Stomach (tissue), 4 donors: ENCODE results near the gene NECAB3.

Experiments
- EP300 ChIP-seq: sonication (generic); formaldehyde crosslinking; IDR thresholded peaks from one replicate; pipeline ENCODE4 v1.6.1; 2017; ENCODE audit warnings: antibody characterized with exemption
- POLR2A ChIP-seq, 4 donors: fragments of 450-650 bp; IDR thresholded peaks; one replicate each; pipeline ENCODE4 v1.6.1; 2016; ENCODE audit warnings: antibody characterized with exemption in 4 of 4, control low read depth in 2 of 4, mild to moderate bottlenecking in 1 of 4, moderate library complexity in 1 of 4
- POLR2AphosphoS5 ChIP-seq, 3 donors: sonication (generic); formaldehyde crosslinking; IDR thresholded peaks; one replicate each; pipeline ENCODE4 v1.6.1; 2016; ENCODE audit warnings: antibody characterized with exemption in 3 of 3
- TF ChIP-seq, protein P1 (sequence below), 7 experiments: fragments of 450-650 bp in 4 of 7; fragments of 200-600 bp in 3 of 7; sonication (generic) in 3 of 7; IDR thresholded peaks; one replicate each; pipeline ENCODE4 v1.5.1; 2016 to 2019; ENCODE audit warnings: antibody characterized with exemption in 7 of 7, control low read depth in 2 of 7, mild to moderate bottlenecking in 1 of 7

DNA sequence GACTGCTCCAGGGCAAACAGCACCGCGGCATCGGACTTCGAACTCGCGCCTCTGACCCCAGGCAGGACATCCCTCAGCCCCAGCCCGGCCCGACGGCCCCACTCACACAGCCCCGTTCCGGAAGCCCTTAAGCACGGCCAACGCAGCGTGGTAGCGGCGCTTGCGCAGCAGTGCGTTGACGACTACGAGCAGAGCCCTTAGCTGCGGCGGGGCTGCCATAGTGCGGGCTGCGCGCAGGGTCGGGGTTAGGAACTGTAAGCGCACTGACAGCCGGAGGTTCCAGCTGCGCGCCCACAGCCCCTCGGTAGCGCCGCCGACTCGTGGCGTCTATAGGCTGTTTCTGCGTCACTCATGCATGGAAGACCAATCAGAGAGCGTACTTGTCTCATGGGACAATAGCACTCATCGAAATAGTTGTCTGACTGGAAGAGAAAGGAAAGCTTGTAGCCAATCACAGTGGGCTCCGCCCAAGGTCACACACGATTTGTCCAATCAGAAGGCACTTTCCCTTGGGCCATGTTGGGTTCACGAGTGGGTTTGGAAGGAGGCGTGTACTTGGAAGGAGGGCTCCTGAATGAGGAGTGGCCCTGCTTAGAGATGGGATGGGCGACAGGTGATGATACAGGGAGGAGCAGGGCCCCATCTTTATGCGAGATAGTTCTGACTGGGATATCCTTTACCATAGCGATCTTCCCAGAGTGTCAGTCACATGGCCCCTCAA lies 45.9 kb upstream of the NECAB3 start, which contains the start of gene PXMP4:
- TF ChIP-seq POLR2AphosphoS5 (IDR thresholded peaks at IDR 0.05): peak; percentile 22 to 80 (median 52)
- TF ChIP-seq, protein P1, sequence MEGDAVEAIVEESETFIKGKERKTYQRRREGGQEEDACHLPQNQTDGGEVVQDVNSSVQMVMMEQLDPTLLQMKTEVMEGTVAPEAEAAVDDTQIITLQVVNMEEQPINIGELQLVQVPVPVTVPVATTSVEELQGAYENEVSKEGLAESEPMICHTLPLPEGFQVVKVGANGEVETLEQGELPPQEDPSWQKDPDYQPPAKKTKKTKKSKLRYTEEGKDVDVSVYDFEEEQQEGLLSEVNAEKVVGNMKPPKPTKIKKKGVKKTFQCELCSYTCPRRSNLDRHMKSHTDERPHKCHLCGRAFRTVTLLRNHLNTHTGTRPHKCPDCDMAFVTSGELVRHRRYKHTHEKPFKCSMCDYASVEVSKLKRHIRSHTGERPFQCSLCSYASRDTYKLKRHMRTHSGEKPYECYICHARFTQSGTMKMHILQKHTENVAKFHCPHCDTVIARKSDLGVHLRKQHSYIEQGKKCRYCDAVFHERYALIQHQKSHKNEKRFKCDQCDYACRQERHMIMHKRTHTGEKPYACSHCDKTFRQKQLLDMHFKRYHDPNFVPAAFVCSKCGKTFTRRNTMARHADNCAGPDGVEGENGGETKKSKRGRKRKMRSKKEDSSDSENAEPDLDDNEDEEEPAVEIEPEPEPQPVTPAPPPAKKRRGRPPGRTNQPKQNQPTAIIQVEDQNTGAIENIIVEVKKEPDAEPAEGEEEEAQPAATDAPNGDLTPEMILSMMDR (IDR thresholded peaks at IDR 0.05): no peak
- TF ChIP-seq EP300: no peak
- no peak for TF ChIP-seq POLR2A (IDR thresholded peaks at IDR 0.05)
